Activated CD4-positive, alpha-beta memory T cell treated with anti-CD3 and anti-CD28 coated beads for 36 hours (primary cell): ENCODE measurements around the gene ADGRG1. TPM values are rescaled to one million over a fixed set of nuclear protein-coding genes. Genes with fewer than 3 reads are reported as not detected.
A peak's percentile ranks its signal among the peaks of the same experiment; 100 is the strongest.

Experiments used
- CTCF ChIA-PET: fragments of 350-600 bp; sonication (Branson Sonifier 250); formaldehyde crosslinking; loops from one replicate; lab custom pipeline; 2021; ENCODE audit warnings: antibody characterized with exemption, inconsistent platforms; lab: Charles Lee
- POLR2A ChIA-PET: fragments of 350-600 bp; sonication (Branson Sonifier 250); formaldehyde crosslinking; loops from one replicate; lab custom pipeline; 2021; ENCODE audit warnings: antibody characterized with exemption; lab: Charles Lee
- DNase-seq: peaks from one replicate; pipeline ENCODE4 v3.0.0-alpha.2; 2020
- H3K27ac Mint-ChIP-seq: one replicate; pipeline ENCODE4 v1.8.0; 2021; ENCODE audit warnings: mixed read lengths
- H3K27me3 Mint-ChIP-seq: one replicate; pipeline ENCODE4 v1.8.0; 2021; ENCODE audit warnings: mixed read lengths
- H3K36me3 Mint-ChIP-seq: one replicate; pipeline ENCODE4 v1.8.0; 2021; ENCODE audit warnings: mixed read lengths
- H3K4me1 Mint-ChIP-seq: one replicate; pipeline ENCODE4 v1.8.0; 2021; ENCODE audit warnings: low read depth, mixed read lengths
- H3K4me3 Mint-ChIP-seq: one replicate; pipeline ENCODE4 v1.8.0; 2021; ENCODE audit warnings: mild to moderate bottlenecking, mixed read lengths
- H3K9me3 Mint-ChIP-seq: one replicate; pipeline ENCODE4 v1.8.0; 2021; ENCODE audit warnings: mixed read lengths
- intact Hi-C: fragments of 100-400 bp; cut with micrococcal nuclease; formaldehyde crosslinking; loops from one replicate; pipeline ENCODE4 v1.15.1; 2023
- total RNA-seq, 2 experiments: library from RNA; stranded (reverse); gene quantifications; one replicate each; pipeline ENCODE4 v1.2.3, GENCODE V29; 2021

ADGRG1 gene
- total RNA-seq, 2 experiments from 2014 or later = 4.7 to 6.0 TPM

- DNase-seq = no peak
- H3K27me3 Mint-ChIP-seq = no peaks in the 10 kb centered on the region
- intact Hi-C loops = no loop called here
- no peaks in the 10 kb centered on the region for H3K4me1 Mint-ChIP-seq
- H3K4me3 Mint-ChIP-seq = no peak overlapping the region
- no peak overlapping the region for H3K27ac Mint-ChIP-seq
- ChIA-PET POLR2A (interaction anchor here (0.8 kb wide), 1 partner anchor 28 kb away, joined by 3 read pairs; no protein-coding TSS in a partner anchor), CTCF (interaction anchor here (1.5 kb wide), 1 partner anchor 44 kb away, joined by 5 read pairs; no protein-coding TSS in a partner anchor)
- H3K36me3 Mint-ChIP-seq = no peaks in the 10 kb centered on the region
- H3K9me3 Mint-ChIP-seq = no peaks in the 10 kb centered on the region
Measured at GRCh38 chr16:57620335-57621231, 7.8 kb upstream of the ADGRG1 start.

GRCh38 chr16:57621521-57622271, 6.7 kb upstream of the ADGRG1 start:
- no peaks in the 10 kb centered on the region for H3K4me1 Mint-ChIP-seq
- H3K27me3 Mint-ChIP-seq = no peaks in the 10 kb centered on the region
- CTCF ChIA-PET = interaction anchor here (1.1 to 1.8 kb wide), 2 partner anchors 27 to 44 kb away, joined by 4 to 5 read pairs; no protein-coding TSS in a partner anchor
- no peaks in the 10 kb centered on the region for H3K36me3 Mint-ChIP-seq
- no peak overlapping the region for H3K4me3 Mint-ChIP-seq
- H3K9me3 Mint-ChIP-seq = no peaks in the 10 kb centered on the region
- H3K27ac Mint-ChIP-seq = no peak overlapping the region
- intact Hi-C loops = no loop called here
- DNase-seq = no peak
- POLR2A ChIA-PET = no interaction called here

GRCh38 chr16:57622361-57623250, 5.8 kb upstream of the ADGRG1 start:
- H3K4me1 Mint-ChIP-seq = no peaks in the 10 kb centered on the region
- no peak overlapping the region for H3K4me3 Mint-ChIP-seq
- CTCF ChIA-PET = interaction anchor here (1.0 to 1.8 kb wide), 2 partner anchors 20 to 45 kb away, joined by 3 to 5 read pairs; no protein-coding TSS in a partner anchor
- POLR2A ChIA-PET = no interaction called here
- intact Hi-C loops = no loop called here
- H3K27me3 Mint-ChIP-seq = no peaks in the 10 kb centered on the region
- H3K9me3 Mint-ChIP-seq = no peaks in the 10 kb centered on the region
- no peak for DNase-seq
- no peaks in the 10 kb centered on the region for H3K36me3 Mint-ChIP-seq
- no peak overlapping the region for H3K27ac Mint-ChIP-seq

- CTCF ChIA-PET = interaction anchor here (1.0 kb wide), 1 partner anchor 21 kb away, joined by 3 read pairs; no protein-coding TSS in a partner anchor
- Mint-ChIP-seq H3K4me3 (no peak overlapping the region), H3K36me3 (no peaks in the 10 kb centered on the region), H3K27ac (no peak overlapping the region), H3K4me1 (peaks cover 3% of the 10 kb centered on the region), H3K27me3 (peaks cover 3% of the 10 kb centered on the region), H3K9me3 (no peaks in the 10 kb centered on the region)
- no peak for DNase-seq
- intact Hi-C loops = no loop called here
- POLR2A ChIA-PET = no interaction called here
Measured at GRCh38 chr16:57623251-57624043, 5.0 kb upstream of the ADGRG1 start.

- Mint-ChIP-seq H3K9me3 (no peaks in the 10 kb centered on the region), H3K36me3 (no peaks in the 10 kb centered on the region), H3K4me1 (peaks cover 10% of the 10 kb centered on the region), H3K27ac (no peak overlapping the region), H3K27me3 (peaks cover 11% of the 10 kb centered on the region), H3K4me3 (no peak overlapping the region)
- intact Hi-C loops = no loop called here
- ChIA-PET POLR2A (interaction anchor here (0.9 kb wide), 1 partner anchor 22 kb away, joined by 3 read pairs; no protein-coding TSS in a partner anchor), CTCF (no interaction called here)
- DNase-seq = no peak
Measured at GRCh38 chr16:57624044-57624688, 4.3 kb upstream of the ADGRG1 start.

- ChIA-PET CTCF (no interaction called here), POLR2A (interaction anchor here (0.9 kb wide), 1 partner anchor 23 kb away, joined by 3 read pairs; no protein-coding TSS in a partner anchor)
- no peak overlapping the region for H3K27ac Mint-ChIP-seq
Measured at GRCh38 chr16:57624806-57625500, 3.5 kb upstream of the ADGRG1 start.

GRCh38 chr16:57626420-57627170, 1.8 kb upstream of the ADGRG1 start:
- H3K27me3 Mint-ChIP-seq = peaks cover 25% of the 10 kb centered on the region
- ChIA-PET CTCF (interaction anchor here (1.1 to 1.3 kb wide), 2 partner anchors 25 to 51 kb away, joined by 4 to 6 read pairs; no protein-coding TSS in a partner anchor), POLR2A (no interaction called here)
- H3K9me3 Mint-ChIP-seq = no peaks in the 10 kb centered on the region
- no peak overlapping the region for H3K27ac Mint-ChIP-seq
- intact Hi-C loops = loop anchor here (5.0 kb wide), 1 partner anchor 34 kb away; no protein-coding TSS in a partner anchor
- H3K4me1 Mint-ChIP-seq = peaks cover 11% of the 10 kb centered on the region
- H3K36me3 Mint-ChIP-seq = no peaks in the 10 kb centered on the region
- DNase-seq = no peak
- H3K4me3 Mint-ChIP-seq = no peak overlapping the region

More at GRCh38 chr16:57624806-57625500, 3.5 kb upstream of the ADGRG1 start:
- Mint-ChIP-seq H3K4me3 (no peak overlapping the region), H3K36me3 (no peaks in the 10 kb centered on the region), H3K9me3 (no peaks in the 10 kb centered on the region), H3K4me1 (peaks cover 11% of the 10 kb centered on the region), H3K27me3 (peaks cover 16% of the 10 kb centered on the region)
- intact Hi-C loops = loop anchor here (5.0 kb wide), 1 partner anchor 33 kb away; no protein-coding TSS in a partner anchor
- DNase-seq = no peak

GRCh38 chr16:57627184-57627871, 1.1 kb upstream of the ADGRG1 start:
- Mint-ChIP-seq H3K9me3 (no peaks in the 10 kb centered on the region), H3K27ac (no peak overlapping the region), H3K36me3 (no peaks in the 10 kb centered on the region), H3K4me3 (no peak overlapping the region), H3K27me3 (peaks cover 25% of the 10 kb centered on the region), H3K4me1 (peaks cover 11% of the 10 kb centered on the region)
- intact Hi-C loops = loop anchor here (5.0 kb wide), 1 partner anchor 35 kb away; no protein-coding TSS in a partner anchor
- POLR2A ChIA-PET = no interaction called here
- no peak for DNase-seq
- CTCF ChIA-PET = interaction anchor here (0.7 to 1.3 kb wide), 4 partner anchors 11 to 52 kb away, joined by 3 to 6 read pairs (median 4); no protein-coding TSS in a partner anchor

- H3K27ac Mint-ChIP-seq = no peak overlapping the region
- no peaks in the 10 kb centered on the region for H3K9me3 Mint-ChIP-seq
- no peaks in the 10 kb centered on the region for H3K36me3 Mint-ChIP-seq
- intact Hi-C loops = loop anchor here (1.0 to 5.0 kb wide), 2 partner anchors 20 to 37 kb away; no protein-coding TSS in a partner anchor
- H3K4me3 Mint-ChIP-seq = peak overlapping the region; percentile 14
- peaks cover 25% of the 10 kb centered on the region for H3K27me3 Mint-ChIP-seq
- no peak for DNase-seq
- ChIA-PET POLR2A (interaction anchor here (1.1 kb wide), 1 partner anchor 27 kb away, joined by 3 read pairs; no protein-coding TSS in a partner anchor), CTCF (interaction anchor here (0.8 to 1.7 kb wide), 6 partner anchors 9 to 38 kb away, joined by 3 to 9 read pairs (median 4); no protein-coding TSS in a partner anchor)
- peaks cover 11% of the 10 kb centered on the region for H3K4me1 Mint-ChIP-seq
Measured at GRCh38 chr16:57628783-57629293, 408 bp downstream of the ADGRG1 start.
